H4 (cell line): ENCODE data around the gene SPRY4. TPM values are rescaled to one million over a fixed set of nuclear protein-coding genes. Genes with fewer than 3 reads are reported as not detected.

Experiments used
- total RNA-seq: library from RNA; depleted of rRNA; stranded (reverse); fragments of >200 nt; shearing (Covaris generic); gene quantifications from 2 replicates; pipeline ENCODE4 v1.2.3, GENCODE V29; 2014; rRNA removed

SPRY4 gene
- total RNA-seq, 1 experiment from 2014 or later, result 6.4 TPM

Other genes with a start within 250 kb of the SPRY4 start
- 42.6 and 44.5 TPM in 2 replicates for gene NDFIP1, start 216.2 kb downstream of the SPRY4 start, total RNA-seq